GM12878 (cell line): ENCODE measurements around the gene C15orf61. TPM values are rescaled to one million over a fixed set of nuclear protein-coding genes. Genes with fewer than 3 reads are reported as not detected.

ENCODE experiments used
- ATAC-seq: fragments of 200-7000 bp; cut with Tn5 transposase; 3 replicates; pipeline ENCODE4 v1.9.1; 2020; ENCODE audit warnings: mild to moderate bottlenecking, moderate library complexity
- BruUV-seq: library from RNA; stranded (reverse); fragments of 400-500 nt; replicated peaks from 2 replicates; lab custom pipeline; 2021; lab: Mats Ljungman, UMichigan
- CTCF ChIA-PET: fragments of 300-600 bp; sonication (Branson Sonifier 250); formaldehyde crosslinking; extraction: SDS; loops from one replicate; lab custom pipeline; 2021; ENCODE audit warnings: inconsistent platforms; lab: Yijun Ruan, JAX
- POLR2A ChIA-PET: fragments of 350-600 bp; formaldehyde crosslinking; extraction: SDS; loops from one replicate; lab custom pipeline; 2021; ENCODE audit warnings: inconsistent platforms; lab: Charles Lee
- RAD21 ChIA-PET: fragments of 300-600 bp; sonication (Branson Sonifier 250); formaldehyde crosslinking; loops from one replicate; lab custom pipeline; 2023; ENCODE audit warnings: antibody characterized with exemption; ENCODE audit not compliant: unreplicated experiment; lab: Charles Lee
- SMC1A ChIA-PET: fragments of 300-600 bp; sonication (Branson Sonifier 250); formaldehyde crosslinking; loops from one replicate; lab custom pipeline; 2023; ENCODE audit not compliant: unreplicated experiment, uncharacterized antibody; lab: Charles Lee
- DNase-seq: peaks from one replicate; pipeline ENCODE4 v3.0.0-alpha.2; 2011; ENCODE audit warnings: low read depth, low spot score
- FAIRE-seq: peaks from 3 replicates; lab custom pipeline; 2011; peaks lifted over from hg19 to GRCh38; lab: Jason Lieb, UNC
- H2AFZ ChIP-seq: 2 replicates; pipeline ENCODE4 v1.6.0; 2011; ENCODE audit warnings: low read depth, low read length, control low read depth; ENCODE audit not compliant: control insufficient read depth
- H3K27ac ChIP-seq: 2 replicates; pipeline ENCODE4 v1.5.1; 2011; ENCODE audit warnings: control low read depth; ENCODE audit not compliant: control insufficient read depth, insufficient read depth
- H3K27me3 ChIP-seq, 2 experiments: replicated peaks in 1 of 2; 2 replicates each; pipeline versions ENCODE4 v1.6.0 to v1.6.1; 2011; ENCODE audit warnings: low read length in 1 of 2; ENCODE audit not compliant: control insufficient read depth in 2 of 2, insufficient read depth in 2 of 2
- H3K36me3 ChIP-seq, 2 experiments: 2 replicates each; pipeline ENCODE4 v1.5.1; 2011; ENCODE audit warnings: low read length in 1 of 2; ENCODE audit not compliant: control insufficient read depth in 2 of 2, insufficient read depth in 2 of 2
- H3K4me1 ChIP-seq: 2 replicates; pipeline ENCODE4 v1.6.1; 2011; ENCODE audit warnings: mild to moderate bottlenecking, low read length, moderate library complexity, mixed read lengths; ENCODE audit not compliant: control insufficient read depth, insufficient read depth
- H3K4me2 ChIP-seq: 2 replicates; pipeline ENCODE4 v1.6.0; 2011; ENCODE audit warnings: control low read depth; ENCODE audit not compliant: control insufficient read depth, insufficient read depth
- H3K4me3 ChIP-seq: fragments of 200-600 bp; sonication (generic); 2 replicates; pipeline ENCODE4 v1.5.1; 2016
- H3K79me2 ChIP-seq: 2 replicates; pipeline ENCODE4 v1.6.0; 2011; ENCODE audit warnings: low read length; ENCODE audit not compliant: control insufficient read depth, insufficient read depth
- H3K9ac ChIP-seq: 2 replicates; pipeline ENCODE4 v1.8.0; 2011; ENCODE audit warnings: low read length, control low read depth, mixed read lengths; ENCODE audit not compliant: control insufficient read depth, insufficient read depth
- H3K9me3 ChIP-seq: replicated peaks from 3 replicates; pipeline ENCODE4 v1.5.1; 2011; ENCODE audit warnings: mild to moderate bottlenecking, low read length; ENCODE audit not compliant: control insufficient read depth, insufficient read depth
- H4K20me1 ChIP-seq: 2 replicates; pipeline ENCODE4 v1.6.0; 2011; ENCODE audit not compliant: control insufficient read depth, insufficient read depth
- CHD1 ChIP-seq: IDR thresholded peaks from 2 replicates; pipeline ENCODE4 v1.6.1; 2012; ENCODE audit warnings: low read depth, low read length, improper control_type of control experiment
- CREM ChIP-seq: IDR thresholded peaks from 2 replicates; pipeline ENCODE4 v1.6.1; 2014; ENCODE audit warnings: antibody characterized with exemption, low read depth
- MTA2 ChIP-seq: fragments of 450-650 bp; IDR thresholded peaks from 2 replicates; pipeline ENCODE4 v1.6.1; 2016; ENCODE audit warnings: low read depth, mild to moderate bottlenecking, moderate library complexity
- NFIC ChIP-seq: IDR thresholded peaks from 2 replicates; pipeline ENCODE4 v1.6.1; 2012; ENCODE audit warnings: low read depth, mild to moderate bottlenecking, inconsistent platforms, low read length, moderate library complexity
- POU2F2 ChIP-seq: IDR thresholded peaks from 3 replicates; pipeline ENCODE4 v1.6.1; 2011; ENCODE audit warnings: low read depth, mild to moderate bottlenecking, low read length, borderline replicate concordance
- ZNF274 ChIP-seq: IDR thresholded peaks from one replicate; pipeline ENCODE4 v1.8.0; 2011; ENCODE audit not compliant: insufficient read length, insufficient read depth
- ZZZ3 ChIP-seq: IDR thresholded peaks from 2 replicates; pipeline ENCODE4 v1.6.1; 2011; ENCODE audit warnings: low read depth; ENCODE audit not compliant: control insufficient read depth, insufficient read length
- WGBS: methylation state at CpG from one replicate; pipeline ENCODE4 v1.1.6; 2016; ENCODE audit warnings: low lambda C conversion rate; ENCODE audit not compliant: insufficient replicate concordance, insufficient coverage; ENCODE audit errors: missing lambda C conversion rate; 5-methylcytosine and 5-hydroxymethylcytosine counted together
- in situ Hi-C: fragments of 300-500 bp; cut with MboI; formaldehyde crosslinking; loops from 9 replicates; pipeline ENCODE4 v1.14.3; 2018; ENCODE audit warnings: mixed read lengths
- intact Hi-C: fragments of 100-400 bp; cut with micrococcal nuclease; formaldehyde crosslinking; loops from one replicate; pipeline ENCODE4 v1.14.2; 2022; ENCODE audit not compliant: unreplicated experiment
- polyA plus RNA-seq, 11 experiments: library from polyadenylated mRNA; depleted of rRNA in 4 of 11; unstranded in 6 of 11; stranded (reverse) in 5 of 11; fragments of >200 nt; fragmentation: Nextera tagmentation in 4 of 11; fragmentation: Illumina TruSeq in 1 of 11; extraction: Ambion mirVana in 4 of 11; extraction: Trizol in 1 of 11; gene quantifications; 1 replicate in 1 of 11; 2 replicates in 10 of 11; pipeline versions ENCODE4 v1.2.1 to v1.2.3, GENCODE V29; 2011 to 2016; ENCODE audit warnings: inconsistent platforms in 2 of 11, missing spikeins in 2 of 11, low read depth in 1 of 11
- total RNA-seq, 4 experiments: library from RNA; depleted of rRNA in 3 of 4; stranded (reverse); fragments of >200 nt in 3 of 4; fragmentation: Illumina TruSeq in 1 of 4; extraction: Trizol in 1 of 4; gene quantifications; 2 replicates each; pipeline versions ENCODE4 v1.2.1 to v1.2.3, GENCODE V29; 2013 to 2021
- TF ChIP-seq, protein P1 (sequence below): fragments of 450-650 bp; IDR thresholded peaks from 2 replicates; pipeline ENCODE4 v1.6.1; 2017; ENCODE audit warnings: mild to moderate bottlenecking, moderate library complexity
- TF ChIP-seq, protein P2 (sequence below): fragments of 450-650 bp; IDR thresholded peaks from 2 replicates; pipeline ENCODE4 v1.6.1; 2017; ENCODE audit warnings: low read depth, mild to moderate bottlenecking, moderate library complexity
- TF ChIP-seq, protein P3 (sequence below), 3 experiments: IDR thresholded peaks in 2 of 3; conservative IDR thresholded peaks in 1 of 3; 2 replicates each; pipeline ENCODE4 v1.5.1; 2011; ENCODE audit warnings: low read depth in 3 of 3, low read length in 3 of 3, mild to moderate bottlenecking in 3 of 3, control low read depth in 2 of 3, moderate library complexity in 2 of 3, inconsistent platforms in 1 of 3, mixed read lengths in 1 of 3; ENCODE audit not compliant: control insufficient read depth in 2 of 3, insufficient read depth in 1 of 3; ENCODE audit errors: extremely low read depth in 1 of 3

The C15orf61 gene
- total and polyA plus RNA-seq, 10 of the 15 experiments (the other 5 are each of a cell fraction or from before 2014, with no cell fraction given), result 1.4 to 8.7 (median 4.3) TPM

DNA sequence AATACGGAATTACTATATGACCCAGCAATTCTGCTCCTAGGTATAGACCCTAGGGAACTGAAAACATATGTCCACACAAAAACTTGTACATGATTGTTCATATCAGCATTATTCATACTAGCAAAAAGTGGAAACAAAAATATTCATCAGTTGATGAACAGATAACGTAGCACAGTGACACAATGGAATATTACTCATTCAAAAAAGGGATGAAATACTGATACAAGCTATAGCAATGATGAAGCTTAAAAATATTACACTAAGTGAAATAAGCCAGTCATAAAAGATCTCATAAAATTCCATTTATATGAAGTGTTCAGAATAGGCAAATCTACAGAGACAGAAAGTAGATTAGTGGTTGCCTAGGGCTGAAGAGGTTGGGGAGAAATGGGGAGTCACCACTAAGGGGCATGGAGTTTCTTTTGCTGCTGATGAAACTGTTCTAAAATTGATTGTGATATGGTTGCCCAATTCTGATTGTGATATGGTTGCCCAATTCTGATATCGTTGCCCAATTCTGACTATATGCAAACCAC is 10.5 kb downstream of the C15orf61 start:
- ChIA-PET RAD21 (no interaction called here), CTCF (no interaction called here), SMC1A (interaction anchor here (1.0 to 2.3 kb wide), 3 partner anchors 9 to 36 kb away, joined by 3 to 6 read pairs (median 4); no protein-coding TSS in a partner anchor), POLR2A (interaction anchor here (0.9 kb wide), 1 partner anchor 10 kb away, joined by 3 read pairs; the partner anchor contains the start of gene C15orf61)
- H3K9me3 ChIP-seq, result no peaks in the 10 kb centered on the region; the same call in 2 of the 3 replicates
- no peaks in the 10 kb centered on the region for H3K36me3 ChIP-seq
- no peak overlapping the region for H3K27ac ChIP-seq
- intact Hi-C loops, result no loop called here
- TF ChIP-seq, protein P1, sequence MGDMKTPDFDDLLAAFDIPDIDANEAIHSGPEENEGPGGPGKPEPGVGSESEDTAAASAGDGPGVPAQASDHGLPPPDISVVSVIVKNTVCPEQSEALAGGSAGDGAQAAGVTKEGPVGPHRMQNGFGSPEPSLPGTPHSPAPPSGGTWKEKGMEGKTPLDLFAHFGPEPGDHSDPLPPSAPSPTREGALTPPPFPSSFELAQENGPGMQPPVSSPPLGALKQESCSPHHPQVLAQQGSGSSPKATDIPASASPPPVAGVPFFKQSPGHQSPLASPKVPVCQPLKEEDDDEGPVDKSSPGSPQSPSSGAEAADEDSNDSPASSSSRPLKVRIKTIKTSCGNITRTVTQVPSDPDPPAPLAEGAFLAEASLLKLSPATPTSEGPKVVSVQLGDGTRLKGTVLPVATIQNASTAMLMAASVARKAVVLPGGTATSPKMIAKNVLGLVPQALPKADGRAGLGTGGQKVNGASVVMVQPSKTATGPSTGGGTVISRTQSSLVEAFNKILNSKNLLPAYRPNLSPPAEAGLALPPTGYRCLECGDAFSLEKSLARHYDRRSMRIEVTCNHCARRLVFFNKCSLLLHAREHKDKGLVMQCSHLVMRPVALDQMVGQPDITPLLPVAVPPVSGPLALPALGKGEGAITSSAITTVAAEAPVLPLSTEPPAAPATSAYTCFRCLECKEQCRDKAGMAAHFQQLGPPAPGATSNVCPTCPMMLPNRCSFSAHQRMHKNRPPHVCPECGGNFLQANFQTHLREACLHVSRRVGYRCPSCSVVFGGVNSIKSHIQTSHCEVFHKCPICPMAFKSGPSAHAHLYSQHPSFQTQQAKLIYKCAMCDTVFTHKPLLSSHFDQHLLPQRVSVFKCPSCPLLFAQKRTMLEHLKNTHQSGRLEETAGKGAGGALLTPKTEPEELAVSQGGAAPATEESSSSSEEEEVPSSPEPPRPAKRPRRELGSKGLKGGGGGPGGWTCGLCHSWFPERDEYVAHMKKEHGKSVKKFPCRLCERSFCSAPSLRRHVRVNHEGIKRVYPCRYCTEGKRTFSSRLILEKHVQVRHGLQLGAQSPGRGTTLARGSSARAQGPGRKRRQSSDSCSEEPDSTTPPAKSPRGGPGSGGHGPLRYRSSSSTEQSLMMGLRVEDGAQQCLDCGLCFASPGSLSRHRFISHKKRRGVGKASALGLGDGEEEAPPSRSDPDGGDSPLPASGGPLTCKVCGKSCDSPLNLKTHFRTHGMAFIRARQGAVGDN, result no peak
- TF ChIP-seq POU2F2, result no peak
- TF ChIP-seq, protein P2, sequence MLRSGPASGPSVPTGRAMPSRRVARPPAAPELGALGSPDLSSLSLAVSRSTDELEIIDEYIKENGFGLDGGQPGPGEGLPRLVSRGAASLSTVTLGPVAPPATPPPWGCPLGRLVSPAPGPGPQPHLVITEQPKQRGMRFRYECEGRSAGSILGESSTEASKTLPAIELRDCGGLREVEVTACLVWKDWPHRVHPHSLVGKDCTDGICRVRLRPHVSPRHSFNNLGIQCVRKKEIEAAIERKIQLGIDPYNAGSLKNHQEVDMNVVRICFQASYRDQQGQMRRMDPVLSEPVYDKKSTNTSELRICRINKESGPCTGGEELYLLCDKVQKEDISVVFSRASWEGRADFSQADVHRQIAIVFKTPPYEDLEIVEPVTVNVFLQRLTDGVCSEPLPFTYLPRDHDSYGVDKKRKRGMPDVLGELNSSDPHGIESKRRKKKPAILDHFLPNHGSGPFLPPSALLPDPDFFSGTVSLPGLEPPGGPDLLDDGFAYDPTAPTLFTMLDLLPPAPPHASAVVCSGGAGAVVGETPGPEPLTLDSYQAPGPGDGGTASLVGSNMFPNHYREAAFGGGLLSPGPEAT, result no peak
- no peak for TF ChIP-seq MTA2
- TF ChIP-seq ZZZ3, result no peak
- TF ChIP-seq, protein P3, sequence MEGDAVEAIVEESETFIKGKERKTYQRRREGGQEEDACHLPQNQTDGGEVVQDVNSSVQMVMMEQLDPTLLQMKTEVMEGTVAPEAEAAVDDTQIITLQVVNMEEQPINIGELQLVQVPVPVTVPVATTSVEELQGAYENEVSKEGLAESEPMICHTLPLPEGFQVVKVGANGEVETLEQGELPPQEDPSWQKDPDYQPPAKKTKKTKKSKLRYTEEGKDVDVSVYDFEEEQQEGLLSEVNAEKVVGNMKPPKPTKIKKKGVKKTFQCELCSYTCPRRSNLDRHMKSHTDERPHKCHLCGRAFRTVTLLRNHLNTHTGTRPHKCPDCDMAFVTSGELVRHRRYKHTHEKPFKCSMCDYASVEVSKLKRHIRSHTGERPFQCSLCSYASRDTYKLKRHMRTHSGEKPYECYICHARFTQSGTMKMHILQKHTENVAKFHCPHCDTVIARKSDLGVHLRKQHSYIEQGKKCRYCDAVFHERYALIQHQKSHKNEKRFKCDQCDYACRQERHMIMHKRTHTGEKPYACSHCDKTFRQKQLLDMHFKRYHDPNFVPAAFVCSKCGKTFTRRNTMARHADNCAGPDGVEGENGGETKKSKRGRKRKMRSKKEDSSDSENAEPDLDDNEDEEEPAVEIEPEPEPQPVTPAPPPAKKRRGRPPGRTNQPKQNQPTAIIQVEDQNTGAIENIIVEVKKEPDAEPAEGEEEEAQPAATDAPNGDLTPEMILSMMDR (IDR thresholded peaks at IDR 0.05 in 2 of 3, conservative IDR thresholded peaks at IDR 0.05 in 1 of 3; ENCODE audit: control insufficient read depth in 2 of 3, extremely low read depth in 1 of 3, insufficient read depth in 1 of 3, low read depth in 3 of 3, low read length in 3 of 3), result no peak
- TF ChIP-seq NFIC, result no peak
- no peak for TF ChIP-seq CHD1
- TF ChIP-seq ZNF274, result no peak
- no peak for TF ChIP-seq CREM
- no peaks in the 10 kb centered on the region for H3K27me3 ChIP-seq
- peaks cover 13% of the 10 kb centered on the region for H3K4me1 ChIP-seq
- no peak for ATAC-seq
- no peak overlapping the region for H3K4me3 ChIP-seq
- H3K79me2 ChIP-seq, result no peaks in the 10 kb centered on the region
- in situ Hi-C loops, result loop anchor here (25.0 kb wide), 1 partner anchor 1281 kb away; the partner anchor contains the start of gene ANP32A
- no peak overlapping the region for H3K4me2 ChIP-seq
- BruUV-seq, result no TSS peak
- no peaks in the 10 kb centered on the region for H4K20me1 ChIP-seq
- no peak overlapping the region for H3K9ac ChIP-seq
- WGBS, result 87% methylated on average over 3 of the region's 3 CpGs
- H2AFZ ChIP-seq, result no peak overlapping the region
- FAIRE-seq, result no peak
- no peak for DNase-seq
